ENCODE data around the gene SIDT1.

Gene SIDT1

DNA sequence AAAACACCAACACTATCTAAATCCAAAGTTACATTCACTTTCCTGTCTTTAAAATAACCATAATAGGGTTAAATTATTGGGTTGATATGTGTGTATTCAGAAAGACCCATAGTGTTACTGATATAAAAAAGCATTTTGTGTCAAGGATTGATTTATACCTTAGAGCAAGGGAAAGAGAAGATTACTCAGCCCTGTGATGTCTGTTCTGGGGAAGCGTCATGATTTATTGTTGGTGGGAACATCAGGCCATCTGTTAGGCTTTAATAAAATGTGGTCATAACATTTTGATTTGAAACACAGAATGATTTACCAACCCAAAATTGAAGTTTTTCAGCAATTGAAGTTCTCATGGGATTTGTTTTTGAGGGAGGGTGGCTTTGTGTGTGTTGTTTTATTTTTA, 33.2 kb downstream of the SIDT1 start:
- Histone ChIP-seq H3K36me3 (ENCODE audit: insufficient read depth, low read length) (0 out of 2 replicates have a peak, but pooled peaks cover 3% of the 10 kb centered on the region), H3K9ac (ENCODE audit: low read depth, low read length, poor library complexity, severe bottlenecking) (no peak overlapping the region), H3K9me2 (replicated peaks; ENCODE audit: low read depth, low read length) (no peaks in the 10 kb centered on the region), H3K79me2 (ENCODE audit: insufficient read depth, low read length) (no peaks in the 10 kb centered on the region), H3K9me3 (ENCODE audit: insufficient read depth, low read depth, low read length) (no peaks in the 10 kb centered on the region), H2AFZ (ENCODE audit: low read length) (no peak overlapping the region), H4K20me1 (ENCODE audit: insufficient read depth, low read length, poor library complexity, severe bottlenecking) (no peaks in the 10 kb centered on the region), H3F3A (ENCODE audit: low read depth) (no peaks in the 10 kb centered on the region), H3K4me2 (ENCODE audit: low read depth, low read length, poor library complexity, severe bottlenecking) (no peak overlapping the region), H3K27me3 (ENCODE audit: insufficient read depth, low read length, poor library complexity, severe bottlenecking) (no peaks in the 10 kb centered on the region), H3K4me1 (ENCODE audit: insufficient read depth, low read length, poor library complexity, severe bottlenecking) (peaks cover 3% of the 10 kb centered on the region), H3K4me3 (ENCODE audit: low read length, poor library complexity, severe bottlenecking) (no peak overlapping the region)
- TF ChIP-seq EZH2phosphoT487 (IDR thresholded peaks at IDR 0.05; ENCODE audit: borderline replicate concordance), result no peak
- TF ChIP-seq, protein P1, sequence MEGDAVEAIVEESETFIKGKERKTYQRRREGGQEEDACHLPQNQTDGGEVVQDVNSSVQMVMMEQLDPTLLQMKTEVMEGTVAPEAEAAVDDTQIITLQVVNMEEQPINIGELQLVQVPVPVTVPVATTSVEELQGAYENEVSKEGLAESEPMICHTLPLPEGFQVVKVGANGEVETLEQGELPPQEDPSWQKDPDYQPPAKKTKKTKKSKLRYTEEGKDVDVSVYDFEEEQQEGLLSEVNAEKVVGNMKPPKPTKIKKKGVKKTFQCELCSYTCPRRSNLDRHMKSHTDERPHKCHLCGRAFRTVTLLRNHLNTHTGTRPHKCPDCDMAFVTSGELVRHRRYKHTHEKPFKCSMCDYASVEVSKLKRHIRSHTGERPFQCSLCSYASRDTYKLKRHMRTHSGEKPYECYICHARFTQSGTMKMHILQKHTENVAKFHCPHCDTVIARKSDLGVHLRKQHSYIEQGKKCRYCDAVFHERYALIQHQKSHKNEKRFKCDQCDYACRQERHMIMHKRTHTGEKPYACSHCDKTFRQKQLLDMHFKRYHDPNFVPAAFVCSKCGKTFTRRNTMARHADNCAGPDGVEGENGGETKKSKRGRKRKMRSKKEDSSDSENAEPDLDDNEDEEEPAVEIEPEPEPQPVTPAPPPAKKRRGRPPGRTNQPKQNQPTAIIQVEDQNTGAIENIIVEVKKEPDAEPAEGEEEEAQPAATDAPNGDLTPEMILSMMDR (conservative IDR thresholded peaks at IDR 0.05; ENCODE audit: low read length), result no peak

DNA sequence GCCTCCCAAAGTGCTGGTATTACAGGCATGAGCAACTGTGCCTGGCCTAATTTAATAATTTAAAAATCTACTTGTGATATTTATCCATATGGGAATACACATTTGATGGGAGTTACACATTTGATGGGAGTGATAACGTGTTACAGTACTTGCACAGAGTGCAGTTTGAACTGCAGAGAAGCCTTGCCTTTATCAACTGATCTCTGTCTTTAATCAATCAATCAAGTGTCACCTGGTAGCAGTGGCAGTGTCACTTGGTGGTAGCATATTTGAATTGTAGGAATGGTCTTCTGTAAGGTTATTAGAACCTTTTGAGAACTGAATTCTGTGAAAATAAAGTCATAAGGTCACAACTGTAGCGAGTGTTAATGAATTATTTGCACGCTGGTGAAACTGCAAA, 37.8 kb downstream of the SIDT1 start:
- Histone ChIP-seq H3K9ac (ENCODE audit: low read depth, low read length, poor library complexity, severe bottlenecking) (no peak overlapping the region), H3K9me2 (replicated peaks; ENCODE audit: low read depth, low read length) (no peaks in the 10 kb centered on the region), H4K20me1 (ENCODE audit: insufficient read depth, low read length, poor library complexity, severe bottlenecking) (no peaks in the 10 kb centered on the region), H3F3A (ENCODE audit: low read depth) (no peaks in the 10 kb centered on the region), H3K36me3 (ENCODE audit: insufficient read depth, low read length) (0 out of 2 replicates have a peak, but pooled peaks cover 3% of the 10 kb centered on the region), H3K4me2 (ENCODE audit: low read depth, low read length, poor library complexity, severe bottlenecking) (no peak overlapping the region), H3K79me2 (ENCODE audit: insufficient read depth, low read length) (no peaks in the 10 kb centered on the region), H3K9me3 (ENCODE audit: insufficient read depth, low read depth, low read length) (no peaks in the 10 kb centered on the region), H3K4me3 (ENCODE audit: low read length, poor library complexity, severe bottlenecking) (no peak overlapping the region), H2AFZ (ENCODE audit: low read length) (no peak overlapping the region), H3K4me1 (ENCODE audit: insufficient read depth, low read length, poor library complexity, severe bottlenecking) (no peaks in the 10 kb centered on the region), H3K27me3 (ENCODE audit: insufficient read depth, low read length, poor library complexity, severe bottlenecking) (no peaks in the 10 kb centered on the region)
- TF ChIP-seq, protein P1 (conservative IDR thresholded peaks at IDR 0.05; ENCODE audit: low read length), result no peak
- no peak for TF ChIP-seq EZH2phosphoT487 (IDR thresholded peaks at IDR 0.05; ENCODE audit: borderline replicate concordance)

DNA sequence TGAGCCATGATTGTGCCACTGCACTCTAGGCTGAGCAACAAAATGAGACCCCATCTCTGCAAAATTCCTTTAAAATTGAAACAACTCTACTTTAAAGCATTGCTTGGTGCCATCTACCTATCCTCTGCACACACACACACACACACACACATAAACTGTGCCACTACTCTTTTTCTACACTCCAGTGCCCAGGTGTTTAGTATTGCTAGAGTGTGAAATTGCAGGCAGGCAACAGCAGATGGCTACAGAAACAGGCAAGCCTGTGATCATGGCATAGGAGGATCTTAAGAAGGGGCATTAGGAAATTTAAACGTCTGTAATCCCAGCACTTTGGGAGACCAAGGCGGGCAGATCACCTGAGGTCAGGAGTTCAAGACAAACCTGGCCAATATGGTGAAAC, 39.0 kb downstream of the SIDT1 start:
- H3K27me3 ChIP-seq (ENCODE audit: insufficient read depth, low read length, poor library complexity, severe bottlenecking), result no peaks in the 10 kb centered on the region
- TF ChIP-seq, protein P1 (conservative IDR thresholded peaks at IDR 0.05; ENCODE audit: low read length), result no peak
- TF ChIP-seq EZH2phosphoT487 (IDR thresholded peaks at IDR 0.05; ENCODE audit: borderline replicate concordance), result no peak
- H3K36me3 ChIP-seq (ENCODE audit: insufficient read depth, low read length), result 0 out of 2 replicates have a peak, but pooled peaks cover 3% of the 10 kb centered on the region
- no peaks in the 10 kb centered on the region for H3K9me3 ChIP-seq (ENCODE audit: insufficient read depth, low read depth, low read length)
- no peak overlapping the region for H3K4me2 ChIP-seq (ENCODE audit: low read depth, low read length, poor library complexity, severe bottlenecking)
- no peaks in the 10 kb centered on the region for H3K79me2 ChIP-seq (ENCODE audit: insufficient read depth, low read length)
- no peak overlapping the region for H3K4me3 ChIP-seq (ENCODE audit: low read length, poor library complexity, severe bottlenecking)
- no peaks in the 10 kb centered on the region for H3K4me1 ChIP-seq (ENCODE audit: insufficient read depth, low read length, poor library complexity, severe bottlenecking)
- no peak overlapping the region for H3K9ac ChIP-seq (ENCODE audit: low read depth, low read length, poor library complexity, severe bottlenecking)
- no peaks in the 10 kb centered on the region for H3F3A ChIP-seq (ENCODE audit: low read depth)
- H2AFZ ChIP-seq (ENCODE audit: low read length), result no peak overlapping the region
- H4K20me1 ChIP-seq (ENCODE audit: insufficient read depth, low read length, poor library complexity, severe bottlenecking), result no peaks in the 10 kb centered on the region
- no peaks in the 10 kb centered on the region for H3K9me2 ChIP-seq (replicated peaks; ENCODE audit: low read depth, low read length)
